HG03039 (cell line): ENCODE data around the gene RALA.
"Not testable (repeated sequence)": the region's sequence is repeated elsewhere in the genome, so short reads cannot be mapped to it uniquely, and the experiment has no call there.

Experiments used
- ATAC-seq: cut with Tn5 transposase; IDR thresholded peaks from one replicate; pipeline ENCODE4 v1.9.1; 2021; ENCODE audit warnings: mild to moderate bottlenecking, moderate library complexity; ENCODE audit not compliant: unreplicated experiment

The RALA gene

DNA sequence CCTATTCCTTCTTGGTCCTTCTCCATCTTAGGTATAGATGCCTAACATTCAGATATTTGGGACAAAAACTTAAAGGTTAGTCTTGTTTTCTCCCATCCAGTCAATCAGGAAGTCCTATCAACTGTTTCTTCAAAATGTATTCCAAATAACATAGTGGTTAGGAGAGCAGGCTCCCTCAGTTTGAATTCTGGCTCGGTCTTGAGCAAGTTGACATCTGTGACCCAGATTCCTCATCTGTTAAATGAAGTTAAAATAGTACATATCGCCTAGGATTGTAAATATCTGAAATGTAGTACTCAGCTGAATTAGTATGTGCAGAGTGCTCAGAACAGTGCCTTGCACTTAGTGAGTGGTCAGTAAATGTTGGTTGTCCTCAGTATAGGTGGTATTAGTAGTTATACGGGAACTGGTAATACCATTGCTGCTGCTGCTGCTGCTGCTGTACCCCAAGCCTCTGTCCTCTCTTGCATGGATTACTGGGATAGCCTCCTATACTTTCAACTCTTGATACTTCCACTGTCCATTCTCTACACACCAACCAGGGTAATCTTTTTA lies 58.6 kb downstream of the RALA start:
- ATAC-seq = no peak

DNA sequence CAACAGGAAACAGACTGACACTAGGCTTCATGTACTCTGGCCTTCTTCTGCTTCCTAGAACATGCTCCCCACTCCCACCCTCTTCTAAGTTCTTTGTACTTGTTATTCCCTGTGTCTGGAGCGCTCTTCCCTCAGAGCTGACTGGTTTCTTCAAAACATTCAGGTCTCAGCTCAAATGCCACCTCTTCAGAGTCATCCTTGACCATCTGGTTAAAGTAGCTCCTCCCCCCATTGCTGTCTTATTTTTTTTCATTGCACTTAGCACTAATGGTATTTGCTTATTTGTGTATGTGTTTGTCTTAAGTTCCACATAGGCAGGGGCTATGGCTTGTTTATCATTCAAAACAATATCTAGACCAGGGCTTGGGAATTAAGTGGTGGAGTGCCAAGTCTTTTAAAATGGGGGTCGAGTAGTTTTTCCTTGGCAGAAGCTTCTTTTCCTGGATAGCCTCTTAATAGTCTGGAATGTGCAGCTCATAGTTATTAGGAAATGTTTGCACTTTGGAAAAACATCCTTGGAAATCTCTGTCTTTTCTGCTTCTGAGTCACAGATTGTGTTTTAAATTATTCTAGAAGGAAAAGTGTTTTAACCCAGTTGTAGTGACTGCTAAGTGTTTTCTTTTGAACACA lies 60.0 kb downstream of the RALA start:
- ATAC-seq = no peak

DNA sequence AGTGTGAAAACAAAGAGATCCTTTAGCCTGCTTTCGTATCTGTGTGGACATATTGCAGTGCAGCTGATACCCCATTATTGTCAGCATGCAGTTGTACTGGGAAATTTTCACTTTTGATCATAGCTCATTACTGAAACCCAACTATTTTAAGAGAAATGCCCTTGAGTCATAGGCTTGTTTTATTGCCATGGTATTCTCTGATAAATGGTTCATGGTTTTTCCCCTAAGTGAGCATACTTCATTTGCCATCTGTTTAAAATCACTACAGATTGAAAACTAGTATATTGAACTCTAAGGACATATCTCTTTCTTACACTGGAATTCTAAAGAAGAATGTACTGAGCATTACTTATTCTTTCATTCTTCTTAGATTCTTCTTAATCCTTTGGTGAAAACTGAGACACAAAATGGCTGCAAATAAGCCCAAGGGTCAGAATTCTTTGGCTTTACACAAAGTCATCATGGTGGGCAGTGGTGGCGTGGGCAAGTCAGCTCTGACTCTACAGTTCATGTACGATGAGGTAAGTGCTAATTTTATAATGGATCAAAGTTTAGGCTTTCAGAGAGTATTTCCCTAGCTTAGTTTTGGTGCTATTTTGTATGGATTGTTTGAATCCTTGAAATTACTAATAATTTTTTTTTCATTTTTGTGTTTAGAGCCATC lies 63.0 kb downstream of the RALA start:
- peak; percentile 65 for ATAC-seq

DNA sequence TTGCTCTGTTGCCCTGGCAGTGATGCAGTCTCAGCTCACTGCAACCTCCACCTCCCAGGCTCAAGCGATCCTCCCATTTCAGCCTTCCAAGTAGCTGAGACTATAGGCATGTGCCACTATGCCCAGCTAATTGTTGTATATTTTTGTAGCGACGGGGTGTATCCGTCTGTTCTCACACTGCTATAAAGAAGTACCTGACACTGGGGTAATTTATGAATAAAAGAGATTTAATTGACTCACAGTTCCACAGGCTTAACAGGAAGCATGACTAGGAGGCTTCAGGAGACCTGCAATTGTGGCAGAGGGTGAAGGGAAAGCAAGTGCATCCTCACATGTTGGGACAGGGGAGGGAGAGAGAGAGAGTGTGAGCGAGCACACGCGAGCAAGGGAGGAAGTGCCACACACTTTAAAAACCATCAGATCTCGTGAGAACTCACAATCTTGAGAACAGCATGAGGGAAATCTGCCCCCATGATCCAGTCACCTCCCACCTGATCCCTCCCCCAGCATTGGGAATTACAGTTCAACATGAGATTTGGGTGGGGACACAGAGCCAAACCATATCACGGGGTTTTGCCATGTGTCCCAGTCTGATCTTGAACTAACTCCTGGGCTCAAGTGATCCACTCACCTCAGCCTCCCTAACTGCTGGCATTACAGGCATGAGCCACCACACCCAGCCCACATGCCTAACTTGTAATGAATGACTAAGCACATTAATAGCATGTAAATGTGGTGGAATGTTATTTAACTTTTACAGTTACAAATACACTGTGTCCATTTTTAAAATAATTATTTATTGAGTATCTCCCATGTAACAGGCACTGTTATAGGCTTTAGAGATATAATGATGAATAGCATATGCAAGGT lies 65.5 kb downstream of the RALA start:
- ATAC-seq = no peak

DNA sequence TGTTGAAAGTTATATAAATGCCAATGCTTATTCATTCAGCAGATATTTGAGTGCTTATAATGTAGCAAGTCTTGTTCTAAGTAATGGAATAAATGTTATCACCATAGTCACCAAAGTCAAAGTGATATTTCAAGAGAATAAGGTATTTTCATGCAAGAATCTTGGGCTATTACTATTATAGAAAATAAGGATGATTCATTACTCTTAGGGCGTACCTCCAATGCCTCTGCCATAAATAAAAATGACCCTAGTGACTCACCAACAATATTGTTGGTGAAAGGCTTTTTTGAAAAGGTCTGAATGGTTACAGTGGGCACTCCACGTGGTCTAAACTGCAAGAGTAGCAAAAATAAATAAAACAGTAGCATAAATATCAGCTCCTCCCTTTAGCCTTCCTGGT lies 68.4 kb downstream of the RALA start:
- ATAC-seq = no peak

DNA sequence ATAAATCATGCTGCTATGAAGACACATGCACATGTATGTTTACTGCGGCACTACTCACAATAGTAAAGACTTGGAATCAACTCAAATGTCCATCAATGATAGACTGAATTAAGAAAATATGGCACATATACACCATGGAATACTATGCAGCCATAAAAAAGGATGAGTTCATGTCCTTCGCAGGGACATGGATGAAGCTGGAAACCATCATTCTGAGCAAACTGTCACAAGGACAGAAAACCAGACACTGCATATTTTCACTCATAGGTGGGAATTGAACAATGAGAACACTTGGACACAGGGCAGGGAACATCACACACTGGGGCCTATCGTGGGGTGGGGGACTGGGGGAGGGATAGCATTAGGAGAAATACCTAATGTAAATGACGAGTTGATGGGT lies 69.7 kb downstream of the RALA start:
- not testable (repeated sequence) for ATAC-seq

DNA sequence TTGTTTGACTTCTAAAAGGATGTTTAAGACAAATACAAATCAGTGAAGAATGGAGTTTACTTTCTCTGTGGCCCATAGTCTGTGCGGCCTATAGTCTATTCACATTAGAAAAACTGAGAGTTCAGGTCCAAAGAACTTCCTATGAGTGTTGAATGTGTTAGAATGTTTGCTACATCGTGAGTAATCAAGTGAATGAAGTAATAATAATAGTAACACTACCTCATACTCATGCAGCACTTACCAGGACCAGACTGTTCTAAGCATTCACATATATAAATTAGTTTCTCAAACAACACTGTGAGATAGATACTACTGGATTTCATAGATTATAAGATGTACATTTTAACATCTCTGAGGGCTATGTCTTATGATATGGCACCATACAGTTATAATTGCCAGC lies 70.4 kb downstream of the RALA start:
- no peak for ATAC-seq

DNA sequence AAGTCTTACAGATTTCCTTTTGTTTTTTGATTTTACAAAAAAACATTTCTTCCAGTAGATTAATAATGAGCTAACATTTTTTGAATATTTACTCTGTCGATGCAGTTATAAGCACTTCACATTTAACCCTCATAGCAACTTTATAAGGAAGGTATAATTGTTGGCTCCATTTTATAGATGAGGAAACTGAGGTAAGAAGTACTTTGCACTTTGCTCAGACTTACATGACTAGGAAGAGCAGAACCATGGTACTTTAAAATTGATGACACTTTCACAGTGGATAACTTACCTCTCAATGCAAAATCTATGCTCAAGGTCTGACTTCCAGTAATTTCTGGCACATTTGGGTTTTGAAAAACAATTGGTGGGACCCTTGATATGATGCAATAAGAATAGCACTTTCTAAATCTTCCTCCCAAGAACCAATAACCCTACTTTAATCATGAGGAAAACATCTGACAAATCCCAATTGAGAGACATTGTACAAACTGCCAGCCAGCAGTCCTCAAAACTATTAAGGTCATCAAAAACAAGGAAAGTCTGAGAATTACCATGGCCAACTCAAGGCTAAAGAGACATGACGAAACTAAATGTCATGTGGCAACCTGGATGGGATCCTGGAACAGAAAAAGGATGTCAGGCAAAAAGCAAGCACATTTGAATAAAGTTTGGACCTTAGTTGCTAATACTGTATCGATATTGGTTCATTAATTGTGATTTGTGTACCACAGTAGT lies 72.6 kb downstream of the RALA start:
- no peak for ATAC-seq

DNA sequence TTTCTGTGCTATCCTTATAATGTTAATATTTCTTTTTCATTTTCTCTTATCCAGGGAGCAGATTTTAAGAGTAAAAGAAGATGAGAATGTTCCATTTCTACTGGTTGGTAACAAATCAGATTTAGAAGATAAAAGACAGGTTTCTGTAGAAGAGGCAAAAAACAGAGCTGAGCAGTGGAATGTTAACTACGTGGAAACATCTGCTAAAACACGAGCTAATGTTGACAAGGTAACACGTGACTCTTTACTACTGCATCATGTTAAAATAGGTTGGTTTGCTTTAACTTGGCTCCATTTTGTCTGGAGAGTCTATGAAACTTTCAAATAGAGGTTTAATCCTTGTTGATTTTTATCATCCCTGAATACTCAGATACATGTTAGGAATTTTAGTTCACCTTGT lies 73.3 kb downstream of the RALA start:
- no peak for ATAC-seq

DNA sequence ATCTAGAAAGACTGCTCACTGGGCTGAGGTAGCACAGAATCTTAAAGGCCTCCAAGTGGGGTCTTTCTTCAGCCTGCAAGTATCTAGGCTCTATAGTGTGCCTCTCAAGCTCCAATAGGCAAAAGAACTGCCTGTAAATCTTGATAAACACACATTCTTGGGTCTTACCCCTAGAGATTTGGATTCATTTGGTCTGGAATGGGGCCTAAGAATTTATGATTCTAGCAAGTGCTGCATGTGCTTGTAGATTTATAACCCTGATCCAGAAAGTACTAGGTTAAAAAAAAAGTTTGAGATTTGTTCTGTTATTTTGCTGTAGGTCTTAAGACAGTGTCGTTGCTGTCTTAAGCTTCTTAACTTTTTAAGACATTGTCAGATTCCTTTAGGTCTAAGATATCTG lies 74.1 kb downstream of the RALA start:
- ATAC-seq = no peak

DNA sequence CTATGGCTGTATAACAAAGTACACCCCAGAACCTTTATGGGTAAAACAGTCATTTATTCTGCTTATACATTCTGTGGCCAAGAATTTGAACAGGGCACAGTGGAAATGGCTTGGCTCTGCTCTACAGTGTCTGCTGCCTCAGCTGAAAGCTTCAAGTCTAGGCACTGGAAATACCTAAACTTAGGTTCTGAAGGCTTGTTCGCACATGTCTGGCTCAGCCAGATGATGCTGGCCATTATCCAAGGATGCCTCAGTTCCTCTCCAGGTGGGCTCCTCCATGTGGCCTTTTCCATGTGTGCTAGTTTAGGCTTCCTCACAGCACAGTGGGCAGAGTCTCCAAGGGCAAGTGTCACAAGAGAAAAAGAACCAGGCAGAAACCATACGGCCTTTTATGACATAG lies 76.8 kb downstream of the RALA start:
- no peak for ATAC-seq

DNA sequence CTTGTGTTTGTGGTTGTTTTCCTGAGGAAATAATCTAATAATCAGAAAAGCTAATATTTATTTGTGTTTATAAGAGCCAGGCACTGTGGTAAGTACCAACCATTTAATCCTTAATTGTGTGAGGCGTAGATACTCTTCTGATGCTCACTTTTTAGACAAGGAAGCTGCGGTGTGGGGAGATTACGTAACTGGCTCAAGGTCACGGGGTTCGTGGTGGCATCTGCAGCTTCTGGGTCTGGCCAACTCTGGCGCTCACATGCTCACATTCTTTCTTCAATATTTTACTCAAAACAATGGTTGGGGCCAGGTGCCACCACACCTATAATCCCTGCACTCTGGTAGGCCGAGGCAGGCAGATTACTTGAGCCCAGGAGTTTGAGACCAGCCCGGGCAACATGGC lies 77.6 kb downstream of the RALA start:
- no peak for ATAC-seq

DNA sequence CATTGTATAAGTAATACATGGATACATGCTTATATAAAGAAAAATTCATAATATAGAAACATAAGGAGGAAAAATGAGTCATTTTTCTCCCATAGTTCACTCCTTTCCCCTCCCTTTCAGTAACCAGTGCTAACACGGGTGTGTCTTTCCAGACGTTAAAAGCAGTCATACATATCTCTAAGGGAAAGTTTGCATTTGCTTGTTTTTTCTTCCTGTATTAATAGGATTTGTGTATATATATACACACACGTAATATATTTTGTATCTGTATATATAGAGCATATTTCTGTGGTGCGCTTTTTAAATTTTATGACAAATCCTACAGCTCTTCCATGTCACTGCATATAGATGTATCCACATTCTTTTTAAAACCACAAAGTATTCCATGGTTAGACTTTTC lies 78.8 kb downstream of the RALA start:
- ATAC-seq = no peak

DNA sequence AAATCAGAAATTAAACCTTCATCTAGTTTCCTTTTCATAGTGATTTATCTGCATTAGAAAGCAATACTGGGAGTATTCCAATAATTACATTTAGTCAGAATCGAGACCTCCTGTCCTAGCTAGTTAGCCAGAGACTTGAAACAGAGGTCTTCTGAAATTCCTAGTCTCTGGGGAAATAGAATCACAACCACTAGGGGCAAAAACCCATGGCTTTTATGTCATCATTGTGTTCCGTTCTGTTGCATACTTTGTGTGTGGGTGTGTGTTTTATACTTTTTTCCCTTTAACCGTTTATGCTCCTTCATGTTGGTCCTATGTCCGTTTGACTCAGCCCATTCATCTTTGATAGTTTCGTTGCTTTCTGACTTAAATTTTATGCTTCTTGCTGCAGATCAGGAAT lies 79.8 kb downstream of the RALA start:
- ATAC-seq = no peak

DNA sequence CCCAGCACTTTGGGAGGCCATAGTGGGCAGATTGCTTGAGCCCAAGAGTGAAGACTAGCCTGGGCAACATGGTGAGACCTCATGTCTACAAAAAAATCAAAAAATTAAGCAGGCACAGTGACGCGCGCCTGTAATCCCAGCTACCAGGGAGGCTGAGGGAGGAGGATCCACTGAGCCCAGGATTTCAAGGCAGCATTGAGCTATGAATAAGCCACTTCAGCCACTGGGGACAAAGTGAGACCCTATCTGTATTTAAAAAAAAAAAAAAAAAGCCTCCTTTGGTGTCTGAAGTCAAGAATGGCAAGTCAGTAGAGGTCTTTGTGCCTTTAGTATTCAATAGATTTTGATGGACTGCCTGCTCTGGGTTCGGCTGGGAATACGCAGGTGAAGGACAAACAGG lies 85.7 kb downstream of the RALA start:
- ATAC-seq = no peak

DNA sequence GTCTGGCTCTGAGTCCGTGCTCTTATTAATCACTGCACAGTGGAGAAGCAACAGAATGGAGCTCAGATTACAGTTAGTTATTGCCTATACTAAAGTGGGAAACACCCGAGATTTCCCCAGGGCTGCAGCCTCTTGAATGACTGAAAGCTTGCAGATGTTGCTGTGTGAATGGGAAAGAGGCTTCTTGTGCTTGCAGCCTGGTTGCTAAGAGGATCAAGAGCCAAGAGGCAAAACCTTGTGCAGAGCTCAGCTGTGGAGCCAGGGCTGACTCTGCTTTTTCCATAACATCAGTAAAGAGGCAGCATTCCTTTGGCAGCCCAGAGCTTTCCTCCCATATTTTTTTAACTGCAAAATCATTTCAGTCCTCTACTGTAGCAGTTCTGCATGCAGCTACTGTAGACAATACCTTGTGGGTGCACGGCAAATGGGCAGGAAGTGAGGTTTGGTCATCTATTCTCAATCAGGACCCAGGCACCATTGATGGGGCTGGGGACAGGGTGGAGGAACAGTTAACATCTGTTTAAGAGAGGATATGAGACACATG lies 86.5 kb downstream of the RALA start:
- peak; percentile 71 for ATAC-seq

DNA sequence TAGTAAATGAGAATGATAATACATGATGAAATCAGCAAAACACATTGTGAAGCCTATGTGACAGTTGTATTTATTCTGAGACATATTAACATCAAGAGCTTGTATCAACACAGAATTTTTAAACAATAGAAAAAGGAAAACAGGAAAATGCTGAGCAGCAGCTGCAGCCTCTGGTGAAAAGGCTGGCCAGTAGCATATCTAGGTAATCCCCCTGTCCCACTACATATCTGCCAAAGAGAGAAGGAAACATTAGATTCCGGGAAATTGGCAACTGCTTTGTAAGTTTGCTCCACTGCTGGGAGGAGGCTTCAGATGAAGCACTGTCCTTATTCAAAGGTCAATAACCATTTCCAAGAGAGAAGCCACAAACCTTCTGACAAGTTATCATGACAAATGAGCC lies 89.4 kb downstream of the RALA start:
- ATAC-seq = no peak

DNA sequence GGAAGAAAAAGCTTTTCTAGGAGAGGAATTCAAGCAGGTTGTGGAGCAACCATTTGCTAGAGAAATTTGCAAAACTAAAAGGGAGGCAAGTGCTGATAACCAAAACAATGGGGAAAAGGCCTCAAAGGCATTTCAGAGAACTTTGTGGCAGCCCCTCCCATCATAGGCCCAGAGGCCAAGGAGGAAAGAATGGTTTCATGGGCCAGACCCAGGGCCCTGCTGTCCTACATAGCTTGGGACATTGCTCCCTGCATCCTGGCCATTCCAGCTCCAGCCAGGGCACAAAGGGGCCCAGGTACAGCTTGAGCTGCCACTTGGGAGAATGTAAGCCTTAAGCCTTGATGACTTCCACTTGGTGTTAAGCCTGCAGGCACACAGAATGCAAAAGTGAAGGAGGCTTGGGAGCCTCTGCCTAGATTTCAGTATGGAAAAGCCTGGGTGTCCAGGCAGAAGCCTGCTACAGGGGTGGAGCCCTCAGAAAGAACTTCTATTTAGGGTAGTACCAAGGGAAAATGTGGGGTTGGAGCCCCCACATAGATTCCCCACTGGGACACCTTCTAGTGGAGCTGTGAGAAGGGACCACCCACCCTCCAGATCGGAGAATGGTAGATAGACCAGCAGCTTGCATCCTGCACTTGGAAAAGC lies 91.2 kb downstream of the RALA start:
- no peak for ATAC-seq

DNA sequence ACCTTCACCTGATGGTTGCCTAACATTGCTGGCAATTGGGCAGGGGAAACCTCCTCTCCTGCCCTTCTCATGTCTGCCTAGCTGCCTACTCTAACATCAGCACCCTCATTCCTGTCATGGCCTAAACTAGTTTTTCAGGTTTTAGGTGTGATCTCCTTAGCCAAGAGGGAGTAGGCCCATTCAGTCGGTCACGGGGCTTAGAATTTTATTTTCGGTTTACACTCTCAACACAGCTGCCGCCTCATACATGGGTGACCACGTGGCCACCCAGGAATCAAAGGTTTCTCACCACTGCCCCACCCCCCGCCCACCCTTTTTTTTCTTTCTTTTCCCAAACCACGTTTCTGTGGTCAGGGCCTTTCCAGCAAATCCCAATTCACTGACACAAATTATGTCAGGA lies 97.2 kb downstream of the RALA start:
- no peak for ATAC-seq

DNA sequence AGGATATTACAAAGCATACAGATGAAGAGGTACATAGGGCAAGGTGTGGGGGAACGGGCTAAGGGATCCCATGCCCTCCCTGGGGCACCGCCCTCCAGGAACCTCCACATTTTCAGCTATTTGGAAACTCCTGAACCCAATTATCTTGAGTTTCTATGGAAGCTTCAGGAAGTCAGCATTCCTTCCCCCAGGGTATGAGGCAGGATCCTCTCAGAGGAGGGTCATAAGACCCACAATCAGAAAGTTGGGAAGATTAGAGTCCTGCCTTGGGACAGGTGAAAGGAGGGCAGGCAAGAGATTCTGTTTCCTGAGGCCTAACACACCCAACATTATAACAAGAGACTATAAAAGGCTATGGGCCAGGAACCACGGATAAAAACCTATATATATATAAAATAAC lies 98.0 kb downstream of the RALA start:
- ATAC-seq = no peak
